ENCODE results near the gene CNST. TPM values are rescaled to one million over a fixed set of nuclear protein-coding genes. Genes with fewer than 3 reads are reported as not detected.

Gene CNST
- total and polyA plus RNA-seq, 2 of the 13 experiments (the other 11 are each of a cell fraction or from before 2014, with no cell fraction given), result 6.3 to 12.4 TPM

DNA sequence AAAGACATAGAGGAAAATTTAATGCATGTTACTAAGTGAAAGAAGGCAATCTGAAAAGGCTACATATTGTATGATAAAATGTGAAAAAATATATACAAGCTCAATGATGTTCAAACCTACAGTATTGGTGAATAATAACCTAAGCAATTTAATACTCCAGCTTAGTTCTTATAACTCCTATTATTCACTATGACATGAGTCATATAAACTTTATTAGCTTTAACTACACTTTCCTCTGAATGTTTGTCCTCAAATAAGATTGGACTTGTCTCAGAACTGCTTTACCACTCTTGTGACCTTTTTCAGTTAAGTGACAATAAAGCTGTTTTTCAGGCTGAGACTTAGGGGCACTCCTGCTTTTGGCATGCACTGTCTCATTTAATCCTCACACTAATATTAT lies 50.9 kb downstream of the CNST start:
- Histone ChIP-seq H3K27me3 (ENCODE audit: control insufficient read depth in 1 of 2, insufficient read depth in 2 of 2, low read length in 2 of 2) (no peaks in the 10 kb centered on the region), H3K4me3 (replicated peaks in 1 of 3; ENCODE audit: insufficient read depth in 1 of 3, low read depth in 2 of 3, low read length in 3 of 3) (no peak overlapping the region), H3K27ac (ENCODE audit: extremely low read length, insufficient read depth, low read length) (no peak overlapping the region), H3K4me2 (ENCODE audit: low read depth, low read length) (no peak overlapping the region), H3K36me3 (replicated peaks in 1 of 2; ENCODE audit: control insufficient read depth in 1 of 2, insufficient read depth in 2 of 2, low read length in 2 of 2) (peaks cover 0 to 14% of the 10 kb centered on the region in 2 experiments; a peak in 1 of 5 replicates), H4K20me1 (ENCODE audit: insufficient read depth, low read length) (no peaks in the 10 kb centered on the region), H3K79me2 (ENCODE audit: insufficient read depth, low read length) (no peaks in the 10 kb centered on the region), H2AFZ (ENCODE audit: low read length) (no peak overlapping the region), H3K9me3 (ENCODE audit: low read length) (no peaks in the 10 kb centered on the region), H3K9ac (ENCODE audit: insufficient read depth, low read depth, low read length) (no peak overlapping the region), H3K4me1 (ENCODE audit: insufficient read depth, low read length) (no peaks in the 10 kb centered on the region)
- POLR2A ChIA-PET, result no interaction called here
- BruUV-seq (replicated peaks), result no TSS peak
- intact Hi-C loops (cut with micrococcal nuclease; ENCODE audit: unreplicated experiment), result no loop called here
- in situ Hi-C loops (cut with HindIII; ENCODE audit: extremely low pct_ligation_motif_present, low pct_unique_long_range_greater_than_20kb), result no loop called here
- no peak for FAIRE-seq
- no peak for TF ChIP-seq NR2F2 (IDR thresholded peaks at IDR 0.05; ENCODE audit: borderline replicate concordance, low read depth)
- TF ChIP-seq, protein P1, sequence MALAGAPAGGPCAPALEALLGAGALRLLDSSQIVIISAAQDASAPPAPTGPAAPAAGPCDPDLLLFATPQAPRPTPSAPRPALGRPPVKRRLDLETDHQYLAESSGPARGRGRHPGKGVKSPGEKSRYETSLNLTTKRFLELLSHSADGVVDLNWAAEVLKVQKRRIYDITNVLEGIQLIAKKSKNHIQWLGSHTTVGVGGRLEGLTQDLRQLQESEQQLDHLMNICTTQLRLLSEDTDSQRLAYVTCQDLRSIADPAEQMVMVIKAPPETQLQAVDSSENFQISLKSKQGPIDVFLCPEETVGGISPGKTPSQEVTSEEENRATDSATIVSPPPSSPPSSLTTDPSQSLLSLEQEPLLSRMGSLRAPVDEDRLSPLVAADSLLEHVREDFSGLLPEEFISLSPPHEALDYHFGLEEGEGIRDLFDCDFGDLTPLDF (CRISPR knock-in tag; IDR thresholded peaks at IDR 0.05), result no peak
- no peak for TF ChIP-seq ZNF629 (CRISPR knock-in tag; conservative IDR thresholded peaks at IDR 0.05)
- TF ChIP-seq GZF1 (CRISPR knock-in tag; IDR thresholded peaks at IDR 0.05), result no peak
- no peak for TF ChIP-seq SP4 (CRISPR knock-in tag; IDR thresholded peaks at IDR 0.05)
- TF ChIP-seq ZNF790 (CRISPR knock-in tag; IDR thresholded peaks at IDR 0.05; ENCODE audit: borderline replicate concordance), result no peak
- TF ChIP-seq, protein P2, sequence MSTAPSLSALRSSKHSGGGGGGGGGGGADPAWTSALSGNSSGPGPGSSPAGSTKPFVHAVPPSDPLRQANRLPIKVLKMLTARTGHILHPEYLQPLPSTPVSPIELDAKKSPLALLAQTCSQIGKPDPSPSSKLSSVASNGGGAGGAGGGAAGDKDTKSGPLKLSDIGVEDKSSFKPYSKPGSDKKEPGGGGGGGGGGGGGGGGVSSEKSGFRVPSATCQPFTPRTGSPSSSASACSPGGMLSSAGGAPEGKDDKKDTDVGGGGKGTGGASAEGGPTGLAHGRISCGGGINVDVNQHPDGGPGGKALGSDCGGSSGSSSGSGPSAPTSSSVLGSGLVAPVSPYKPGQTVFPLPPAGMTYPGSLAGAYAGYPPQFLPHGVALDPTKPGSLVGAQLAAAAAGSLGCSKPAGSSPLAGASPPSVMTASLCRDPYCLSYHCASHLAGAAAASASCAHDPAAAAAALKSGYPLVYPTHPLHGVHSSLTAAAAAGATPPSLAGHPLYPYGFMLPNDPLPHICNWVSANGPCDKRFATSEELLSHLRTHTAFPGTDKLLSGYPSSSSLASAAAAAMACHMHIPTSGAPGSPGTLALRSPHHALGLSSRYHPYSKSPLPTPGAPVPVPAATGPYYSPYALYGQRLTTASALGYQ (CRISPR knock-in tag; IDR thresholded peaks at IDR 0.05), result no peak
- no peak for TF ChIP-seq MEIS1 (CRISPR knock-in tag; IDR thresholded peaks at IDR 0.05; ENCODE audit: borderline replicate concordance)
- TF ChIP-seq ZNF558 (CRISPR knock-in tag; IDR thresholded peaks at IDR 0.05; ENCODE audit: borderline replicate concordance), result no peak
- TF ChIP-seq, protein P3, sequence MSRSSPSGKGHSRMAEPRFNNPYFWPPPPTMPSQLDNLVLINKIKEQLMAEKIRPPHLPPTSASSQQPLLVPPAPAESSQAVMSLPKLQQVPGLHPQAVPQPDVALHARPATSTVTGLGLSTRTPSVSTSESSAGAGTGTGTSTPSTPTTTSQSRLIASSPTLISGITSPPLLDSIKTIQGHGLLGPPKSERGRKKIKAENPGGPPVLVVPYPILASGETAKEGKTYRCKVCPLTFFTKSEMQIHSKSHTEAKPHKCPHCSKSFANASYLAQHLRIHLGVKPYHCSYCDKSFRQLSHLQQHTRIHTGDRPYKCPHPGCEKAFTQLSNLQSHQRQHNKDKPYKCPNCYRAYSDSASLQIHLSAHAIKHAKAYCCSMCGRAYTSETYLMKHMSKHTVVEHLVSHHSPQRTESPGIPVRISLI (CRISPR knock-in tag; IDR thresholded peaks at IDR 0.05; ENCODE audit: borderline replicate concordance), result no peak
- TF ChIP-seq, protein P4, sequence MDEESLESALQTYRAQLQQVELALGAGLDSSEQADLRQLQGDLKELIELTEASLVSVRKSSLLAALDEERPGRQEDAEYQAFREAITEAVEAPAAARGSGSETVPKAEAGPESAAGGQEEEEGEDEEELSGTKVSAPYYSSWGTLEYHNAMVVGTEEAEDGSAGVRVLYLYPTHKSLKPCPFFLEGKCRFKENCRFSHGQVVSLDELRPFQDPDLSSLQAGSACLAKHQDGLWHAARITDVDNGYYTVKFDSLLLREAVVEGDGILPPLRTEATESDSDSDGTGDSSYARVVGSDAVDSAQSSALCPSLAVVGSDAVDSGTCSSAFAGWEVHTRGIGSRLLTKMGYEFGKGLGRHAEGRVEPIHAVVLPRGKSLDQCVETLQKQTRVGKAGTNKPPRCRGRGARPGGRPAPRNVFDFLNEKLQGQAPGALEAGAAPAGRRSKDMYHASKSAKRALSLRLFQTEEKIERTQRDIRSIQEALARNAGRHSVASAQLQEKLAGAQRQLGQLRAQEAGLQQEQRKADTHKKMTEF (CRISPR knock-in tag; IDR thresholded peaks at IDR 0.05), result no peak
- TF ChIP-seq ZKSCAN1 (IDR thresholded peaks at IDR 0.05; ENCODE audit: low read length), result no peak
- TF ChIP-seq, protein P5, sequence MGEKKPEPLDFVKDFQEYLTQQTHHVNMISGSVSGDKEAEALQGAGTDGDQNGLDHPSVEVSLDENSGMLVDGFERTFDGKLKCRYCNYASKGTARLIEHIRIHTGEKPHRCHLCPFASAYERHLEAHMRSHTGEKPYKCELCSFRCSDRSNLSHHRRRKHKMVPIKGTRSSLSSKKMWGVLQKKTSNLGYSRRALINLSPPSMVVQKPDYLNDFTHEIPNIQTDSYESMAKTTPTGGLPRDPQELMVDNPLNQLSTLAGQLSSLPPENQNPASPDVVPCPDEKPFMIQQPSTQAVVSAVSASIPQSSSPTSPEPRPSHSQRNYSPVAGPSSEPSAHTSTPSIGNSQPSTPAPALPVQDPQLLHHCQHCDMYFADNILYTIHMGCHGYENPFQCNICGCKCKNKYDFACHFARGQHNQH (CRISPR knock-in tag; IDR thresholded peaks at IDR 0.05), result no peak
- TF ChIP-seq ZBTB8A (CRISPR knock-in tag; IDR thresholded peaks at IDR 0.05; ENCODE audit: borderline replicate concordance, low read depth), result no peak
- TF ChIP-seq, protein P6, sequence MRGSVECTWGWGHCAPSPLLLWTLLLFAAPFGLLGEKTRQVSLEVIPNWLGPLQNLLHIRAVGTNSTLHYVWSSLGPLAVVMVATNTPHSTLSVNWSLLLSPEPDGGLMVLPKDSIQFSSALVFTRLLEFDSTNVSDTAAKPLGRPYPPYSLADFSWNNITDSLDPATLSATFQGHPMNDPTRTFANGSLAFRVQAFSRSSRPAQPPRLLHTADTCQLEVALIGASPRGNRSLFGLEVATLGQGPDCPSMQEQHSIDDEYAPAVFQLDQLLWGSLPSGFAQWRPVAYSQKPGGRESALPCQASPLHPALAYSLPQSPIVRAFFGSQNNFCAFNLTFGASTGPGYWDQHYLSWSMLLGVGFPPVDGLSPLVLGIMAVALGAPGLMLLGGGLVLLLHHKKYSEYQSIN (CRISPR knock-in tag; IDR thresholded peaks at IDR 0.05; ENCODE audit: borderline replicate concordance), result no peak
- TF ChIP-seq HNRNPLL (IDR thresholded peaks at IDR 0.05; ENCODE audit: low read depth, low read length, poor library complexity, severe bottlenecking), result no peak
- no peak for TF ChIP-seq ASH2L (IDR thresholded peaks at IDR 0.05; ENCODE audit: insufficient read length, low read depth, low read length)
- no peak for TF ChIP-seq ZNF225 (CRISPR knock-in tag; IDR thresholded peaks at IDR 0.05)
- no peak for ATAC-seq
- no peak for DNase-seq (ENCODE audit: low spot score)
- CTCF ChIA-PET (ENCODE audit: low intra/inter-chr PET ratio, low total read pairs), result no interaction called here

Data from HepG2 (cell line).